ENCODE results near the gene POLR2B. TPM values are rescaled to one million over a fixed set of nuclear protein-coding genes. Genes with fewer than 3 reads are reported as not detected.

Gene POLR2B
- total RNA-seq, 1 experiment from 2014 or later: 129 TPM

- no peak for TF ChIP-seq SIN3A (IDR thresholded peaks at IDR 0.05; ENCODE audit: low read depth)
- no peak for TF ChIP-seq CTCF (IDR thresholded peaks at IDR 0.05 in 2 of 3, conservative IDR thresholded peaks at IDR 0.05 in 1 of 3; ENCODE audit: borderline replicate concordance in 1 of 3, insufficient read depth in 1 of 3, low read depth in 2 of 3, low read length in 2 of 3)
These were observed 82.7 kb downstream of the POLR2B start (continued) for GRCh38 chr4:57061395-57061794.

- ChIA-PET CTCF (no interaction called here), RAD21 (ENCODE audit: low non-redundant PET in 1 of 2, low total read pairs in 2 of 2, uncharacterized antibody in 2 of 2, unreplicated experiment in 2 of 2) (no interaction called here), POLR2A (no interaction called here)
- Histone ChIP-seq H3K4me1 (ENCODE audit: control insufficient read depth in 1 of 2, insufficient read depth in 2 of 2, low read length in 2 of 2) (no peaks in the 10 kb centered on the region), H4K20me1 (ENCODE audit: insufficient read depth) (no peaks in the 10 kb centered on the region), H3K9me2 (ENCODE audit: insufficient read depth) (no peaks in the 10 kb centered on the region), H3K79me2 (ENCODE audit: insufficient read depth, low read length) (no peaks in the 10 kb centered on the region), H3K4me2 (ENCODE audit: low read length) (no peak overlapping the region), H3K9ac (ENCODE audit: low read length) (no peak overlapping the region), H3K9me3 (ENCODE audit: control insufficient read depth in 1 of 2, insufficient read depth in 1 of 2, low read depth in 1 of 2, low read length in 2 of 2) (no peaks in the 10 kb centered on the region), H3K27ac (ENCODE audit: low read depth, low read length) (no peak overlapping the region), H3K36me3 (ENCODE audit: control insufficient read depth in 1 of 2, insufficient read depth in 2 of 2, low read length in 2 of 2) (no peaks in the 10 kb centered on the region), H2AFZ (ENCODE audit: low read depth, low read length, poor library complexity, severe bottlenecking) (no peak overlapping the region), H3K4me3 (replicated peaks in 1 of 2; ENCODE audit: low read depth in 1 of 2, low read length in 2 of 2) (no peak overlapping the region), H3K27me3 (ENCODE audit: insufficient read depth, low read length) (peaks cover 9% of the 10 kb centered on the region; the same call in 1 of the 2 replicates)
- ATAC-seq (no peak), DNase-seq (ENCODE audit: low read depth, low spot score) (no peak)
- intact Hi-C loops (cut with micrococcal nuclease): no loop called here
- BruUV-seq (replicated peaks): no TSS peak
- no peak for TF ChIP-seq REST (IDR thresholded peaks at IDR 0.05; ENCODE audit: low read depth)
- no peak for TF ChIP-seq JUND (IDR thresholded peaks at IDR 0.05)
- TF ChIP-seq POLR2AphosphoS5 (IDR thresholded peaks at IDR 0.05; ENCODE audit: low read depth, low read length): no peak
- TF ChIP-seq ZNF274 (IDR thresholded peaks at IDR 0.05; ENCODE audit: low read depth, low read length): no peak
- TF ChIP-seq CEBPB (IDR thresholded peaks at IDR 0.05; ENCODE audit: low read depth): no peak
- no peak for TF ChIP-seq EZH2 (IDR thresholded peaks at IDR 0.05)
- no peak for TF ChIP-seq EGR1 (IDR thresholded peaks at IDR 0.05; ENCODE audit: low read depth)
- TF ChIP-seq YY1 (IDR thresholded peaks at IDR 0.05; ENCODE audit: extremely low read depth, insufficient replicate concordance, low read depth, low read length): no peak
- TF ChIP-seq SRF (IDR thresholded peaks at IDR 0.05; ENCODE audit: low read depth): no peak
- TF ChIP-seq ZBTB33 (IDR thresholded peaks at IDR 0.05; ENCODE audit: extremely low read depth, insufficient replicate concordance, low read length): no peak
- TF ChIP-seq SIN3A (IDR thresholded peaks at IDR 0.05; ENCODE audit: low read depth): no peak
- TF ChIP-seq CTCF (IDR thresholded peaks at IDR 0.05 in 2 of 3, conservative IDR thresholded peaks at IDR 0.05 in 1 of 3; ENCODE audit: borderline replicate concordance in 1 of 3, insufficient read depth in 1 of 3, low read depth in 2 of 3, low read length in 2 of 3): no peak
- TF ChIP-seq TCF7L2 (IDR thresholded peaks at IDR 0.05; ENCODE audit: borderline replicate concordance, extremely low read depth, insufficient read depth, insufficient read length): no peak
- no peak for TF ChIP-seq ATF3 (IDR thresholded peaks at IDR 0.05)
These were observed 84.8 kb downstream of the POLR2B start for GRCh38 chr4:57063518-57063917.
